Fibroblast of skin of right biceps (primary cell): ENCODE measurements around the gene APBB1IP.
"Not testable (repeated sequence)": the region's sequence is repeated elsewhere in the genome, so short reads cannot be mapped to it uniquely, and the experiment has no call there.

ENCODE experiments used
- DNase-seq: peaks from one replicate; pipeline ENCODE4 v3.0.0-alpha.2; 2013

Gene APBB1IP

DNA sequence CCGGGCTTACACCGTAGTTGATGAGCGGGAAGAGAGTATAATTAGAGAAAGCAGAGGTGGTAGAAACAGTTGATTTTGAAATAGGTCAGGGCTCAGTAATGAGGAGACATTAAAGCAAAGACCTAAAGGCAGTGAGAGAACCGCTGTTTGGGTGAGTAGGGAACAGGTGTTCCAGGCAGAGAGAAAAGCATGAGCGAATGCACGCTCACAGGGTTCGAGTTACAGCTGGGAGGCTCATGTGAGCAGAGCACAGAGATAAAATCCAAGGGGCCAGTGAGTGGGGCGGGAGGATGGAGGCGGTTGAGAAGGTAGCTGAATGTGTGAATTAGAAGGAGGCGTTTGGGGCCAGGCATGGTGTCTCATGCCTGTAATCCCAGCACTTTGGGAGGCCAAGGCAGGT is 39.9 kb downstream of the APBB1IP start:
- no peak for DNase-seq

DNA sequence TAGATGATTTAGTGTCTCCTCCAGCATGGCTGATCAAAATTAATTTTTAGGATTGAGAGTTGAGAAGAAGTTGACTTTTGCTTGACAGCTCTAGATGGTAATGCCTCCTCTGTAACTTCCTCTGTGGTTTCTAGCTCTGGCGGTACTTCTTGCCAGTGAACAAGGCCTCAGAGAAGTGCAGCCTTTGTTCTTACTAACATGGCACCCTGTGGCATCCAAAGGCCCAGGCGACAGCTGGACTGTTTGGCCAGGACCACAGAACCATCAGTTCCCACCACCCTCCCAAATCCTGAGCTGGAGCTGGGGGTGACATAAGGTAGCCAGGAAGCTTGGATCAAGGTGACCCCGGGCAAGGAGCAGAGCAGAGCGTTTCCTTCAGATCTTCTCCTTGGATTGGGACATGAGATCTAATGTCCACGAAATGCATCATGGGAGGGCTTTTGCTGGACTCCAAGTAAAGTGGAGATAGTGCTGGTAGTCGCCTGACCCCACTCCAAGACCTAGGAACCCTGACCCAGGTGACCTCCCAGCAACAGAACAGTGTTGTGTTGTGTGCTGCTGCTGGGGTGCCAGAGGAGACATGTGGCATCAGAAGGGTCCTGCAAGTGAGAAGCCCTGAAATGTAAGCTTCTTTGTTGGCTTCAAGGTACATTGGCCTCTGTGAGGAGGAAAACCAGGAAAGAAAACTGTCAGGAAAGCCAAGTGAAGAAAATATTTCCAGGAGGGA is 41.8 kb downstream of the APBB1IP start:
- no peak for DNase-seq

DNA sequence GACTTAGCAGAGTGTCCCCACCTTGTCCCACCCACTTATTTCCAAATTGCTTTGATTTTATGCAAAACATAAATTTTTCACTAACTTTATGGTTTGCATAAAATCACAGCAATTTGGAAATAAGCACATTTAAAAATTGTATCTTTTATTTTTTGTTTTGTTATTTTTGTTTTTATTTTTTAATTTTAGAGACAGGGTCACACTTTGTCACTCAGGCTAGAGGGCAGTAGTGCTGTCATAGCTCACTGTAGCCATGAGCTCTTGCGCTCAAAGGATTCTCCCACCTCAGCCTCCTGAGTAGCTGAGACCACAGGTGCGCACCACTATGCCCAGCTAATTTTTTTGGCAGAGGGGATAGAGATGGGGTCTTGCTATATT is 43.2 kb downstream of the APBB1IP start:
- DNase-seq: no peak

DNA sequence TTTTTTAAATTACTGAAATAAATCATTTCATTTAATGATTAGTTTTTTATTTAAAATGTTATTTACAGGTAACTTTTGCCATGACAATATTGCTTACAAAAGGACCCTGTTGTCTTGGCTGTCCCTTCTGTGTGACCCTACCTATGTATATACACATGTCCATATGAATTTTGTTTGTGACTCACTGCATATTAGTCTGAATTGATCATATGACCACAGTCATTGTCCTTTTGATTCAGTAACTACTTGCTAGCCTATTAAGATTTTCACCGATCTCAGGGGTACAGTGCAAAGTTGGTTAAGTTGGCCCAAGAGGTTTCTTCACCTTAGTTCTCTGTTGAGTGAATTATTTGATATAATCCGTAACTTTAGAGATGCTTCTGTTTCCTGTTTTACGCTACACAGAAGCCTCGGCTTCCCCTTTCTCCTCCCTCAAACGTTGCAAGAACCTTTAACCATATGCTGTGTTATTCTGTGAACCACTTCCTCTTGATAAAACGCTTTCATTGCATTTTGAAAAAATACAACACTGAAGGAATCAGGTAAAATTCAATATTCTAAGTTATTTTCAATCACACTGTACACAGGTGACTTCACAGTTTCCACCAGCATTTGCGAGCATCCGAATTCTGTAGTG is 43.9 kb downstream of the APBB1IP start:
- DNase-seq: no peak

DNA sequence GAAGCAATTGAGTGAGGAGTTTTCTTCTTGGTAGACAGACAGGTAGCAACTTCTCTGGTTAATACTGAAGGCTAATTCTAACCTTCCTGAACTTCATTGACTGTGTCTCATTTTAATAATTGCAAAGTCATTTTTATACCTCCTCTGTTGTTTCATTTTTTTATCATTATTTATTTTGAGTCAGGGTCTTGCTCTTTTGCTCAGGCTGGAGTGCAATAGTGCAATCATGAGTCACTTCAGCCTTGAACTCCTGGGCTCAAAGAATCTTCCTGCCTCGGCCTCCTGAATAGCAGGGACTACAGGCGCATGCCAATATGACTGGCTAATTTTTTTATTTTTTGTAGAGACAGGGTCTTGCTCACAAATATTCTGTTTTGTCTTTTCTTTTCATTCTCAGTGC is 45.4 kb downstream of the APBB1IP start:
- DNase-seq: no peak

DNA sequence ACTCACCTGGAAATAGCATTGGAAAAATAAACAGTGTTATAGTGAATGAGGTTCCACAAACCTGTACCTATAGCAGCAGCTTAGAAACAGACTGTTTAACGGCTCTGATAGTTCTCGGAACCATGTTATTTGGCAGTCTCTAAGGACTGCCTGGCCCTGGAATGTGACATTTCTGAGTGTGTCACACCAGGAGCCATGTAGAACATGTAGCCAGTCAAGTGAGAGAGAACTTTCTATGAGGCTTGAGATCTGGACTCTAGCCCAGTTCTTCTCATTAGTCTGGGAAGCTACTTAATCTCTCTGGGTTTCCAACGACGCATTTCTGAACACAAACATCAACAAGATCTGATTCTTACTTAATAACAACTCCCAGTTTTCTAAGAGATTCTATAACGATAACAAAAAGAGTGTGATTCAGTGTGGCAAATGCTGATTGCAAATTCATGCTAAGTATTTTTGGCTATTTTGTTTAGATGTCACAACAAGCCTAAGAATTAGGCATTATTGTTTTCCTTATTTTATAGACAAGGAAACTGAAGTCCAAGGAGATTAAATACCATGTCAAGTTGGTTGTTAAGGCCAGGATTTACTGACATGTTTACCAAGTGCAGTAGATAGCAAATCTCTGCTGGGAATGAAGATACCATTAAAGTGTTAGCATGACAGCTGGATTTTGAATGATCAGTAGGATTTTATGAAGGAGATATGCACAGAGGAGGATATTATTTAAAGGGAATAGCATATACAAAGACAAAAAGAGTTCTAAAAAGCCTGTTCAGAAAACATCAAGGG is 47.2 kb downstream of the APBB1IP start:
- peak; percentile 36 for DNase-seq

DNA sequence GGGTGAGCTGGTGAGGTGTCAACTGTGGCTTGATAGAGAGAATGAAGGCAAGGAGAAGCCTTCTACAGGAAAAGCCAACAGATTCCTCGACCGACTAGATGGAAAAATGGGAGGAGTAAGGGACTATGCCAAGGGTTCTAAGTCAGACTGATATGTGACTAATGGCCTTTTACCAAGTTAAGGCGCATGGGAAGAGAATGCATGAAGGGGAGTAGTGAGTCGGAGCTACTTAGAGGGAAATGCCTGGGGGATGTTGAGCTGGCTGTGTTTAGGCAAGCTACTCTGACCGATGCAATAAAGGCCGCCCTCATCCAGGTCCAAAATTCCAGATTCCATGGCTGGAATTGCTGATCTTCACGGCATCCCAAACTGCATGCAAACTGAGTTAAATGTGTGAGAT is 48.2 kb downstream of the APBB1IP start:
- DNase-seq: peak; percentile 93

DNA sequence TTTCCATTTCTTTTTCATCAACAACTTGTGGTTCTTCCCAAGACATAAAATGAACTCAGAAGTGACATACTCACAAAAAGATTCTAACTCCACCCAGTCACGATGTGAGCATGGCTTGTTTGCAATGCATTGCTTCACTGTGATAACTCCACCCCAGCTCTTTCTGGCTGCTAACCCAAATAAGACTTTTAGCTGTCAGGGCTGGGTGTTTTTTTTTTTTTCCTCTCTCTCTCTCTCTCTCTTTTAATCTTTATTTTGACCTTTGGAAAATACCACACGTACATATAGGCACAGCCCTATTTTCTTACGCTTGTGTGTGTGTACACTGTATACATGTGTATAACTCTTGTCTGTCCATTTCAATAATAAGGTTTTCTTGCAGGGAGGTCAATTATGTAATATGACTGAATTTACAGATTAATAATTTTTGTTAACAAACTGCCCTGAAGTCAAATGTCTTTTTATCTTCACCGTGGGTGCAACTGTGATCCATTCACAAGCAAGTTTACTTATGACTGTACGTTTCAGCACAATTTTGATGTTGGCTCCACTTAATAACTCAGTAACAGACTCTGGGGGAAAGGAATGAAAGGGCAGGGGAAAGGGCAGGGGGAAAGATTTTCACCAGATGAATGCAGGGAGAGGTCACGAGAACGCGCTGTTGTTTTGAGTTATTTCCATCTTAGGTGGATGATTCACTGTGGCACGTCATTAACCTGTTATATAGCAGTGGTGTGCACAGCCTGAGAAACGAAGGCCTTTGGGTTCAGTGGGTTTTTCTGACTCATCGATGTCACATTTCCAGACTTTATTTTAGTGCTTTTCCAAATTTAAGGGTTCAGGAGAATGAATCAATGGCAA is 49.1 kb downstream of the APBB1IP start:
- DNase-seq: peak; percentile 91

DNA sequence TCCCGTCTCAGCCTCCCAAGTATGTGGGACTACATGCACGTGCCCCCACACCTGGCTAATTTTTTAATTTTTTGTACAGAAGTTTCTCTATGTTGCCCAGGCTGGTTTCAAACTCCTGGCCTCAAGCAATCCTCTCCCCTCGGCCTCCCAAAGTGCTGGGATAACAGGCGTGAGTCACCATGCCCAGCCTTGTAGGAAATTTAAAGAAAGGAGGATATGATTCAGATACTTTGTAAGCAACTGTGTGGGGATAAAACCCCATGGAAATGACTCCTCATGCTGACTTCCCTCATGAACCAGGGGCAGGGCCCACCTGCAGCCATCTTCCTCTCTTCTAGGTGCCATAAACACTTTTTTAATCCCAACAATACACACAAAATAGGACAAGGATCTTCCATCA is 50.2 kb downstream of the APBB1IP start:
- DNase-seq: peak; percentile 57

DNA sequence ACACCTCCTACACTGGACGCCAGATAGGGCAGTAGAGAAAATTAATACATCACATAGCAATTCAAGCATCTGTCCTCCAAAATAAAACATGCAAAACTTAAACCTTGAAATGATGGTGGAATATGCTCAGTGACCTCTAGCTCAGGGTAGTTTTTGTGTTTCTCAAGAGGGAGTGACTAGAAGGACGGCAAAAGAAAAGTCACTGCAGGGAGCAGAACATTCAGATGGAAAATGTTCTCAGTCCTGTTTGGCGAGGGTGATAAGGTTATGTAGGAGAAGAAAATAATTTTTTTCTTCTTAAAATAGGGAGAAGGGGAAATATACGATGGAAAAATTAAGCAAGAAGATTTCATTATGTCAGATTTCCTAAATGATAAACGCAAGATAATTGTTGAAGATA is 50.9 kb downstream of the APBB1IP start:
- no peak for DNase-seq

DNA sequence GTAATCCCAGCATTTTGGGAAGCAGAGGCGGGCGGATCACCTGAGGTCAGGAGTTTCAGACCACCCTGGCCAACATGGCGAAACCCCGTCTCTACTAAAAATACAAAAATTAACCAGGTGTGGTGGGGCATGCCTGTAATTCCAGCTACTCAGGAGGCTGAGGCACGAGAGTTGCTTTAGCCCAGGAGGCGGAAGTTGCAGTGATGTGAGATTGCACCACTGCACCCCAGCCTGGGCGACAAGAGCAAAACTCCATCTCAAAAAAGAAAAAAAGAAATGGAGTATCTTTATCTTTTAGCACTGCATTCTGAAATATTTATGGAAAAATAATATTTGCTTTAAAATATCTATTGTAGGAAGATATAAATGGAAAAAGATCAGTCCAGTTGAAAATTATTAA is 52.2 kb downstream of the APBB1IP start:
- DNase-seq: not testable (repeated sequence)

DNA sequence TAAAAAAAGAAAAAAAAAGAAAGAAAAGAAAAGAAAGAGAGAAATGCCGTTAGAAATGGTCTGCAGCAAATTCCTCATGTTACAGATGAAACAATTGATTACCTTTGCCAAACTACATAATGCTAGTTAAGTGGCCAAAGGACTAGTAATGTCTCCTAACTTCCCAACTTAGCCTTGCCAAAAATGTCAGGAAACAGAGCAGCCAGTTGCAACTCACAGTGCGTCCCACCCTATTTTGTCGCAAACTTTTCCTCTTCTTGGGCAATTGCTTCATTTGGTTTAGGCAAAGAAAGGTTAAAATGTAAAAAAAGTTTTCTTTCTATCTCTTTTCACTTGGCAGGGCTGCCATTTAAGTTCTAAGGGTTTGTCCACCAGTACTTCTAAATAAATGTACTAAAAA is 53.1 kb downstream of the APBB1IP start:
- DNase-seq: no peak

DNA sequence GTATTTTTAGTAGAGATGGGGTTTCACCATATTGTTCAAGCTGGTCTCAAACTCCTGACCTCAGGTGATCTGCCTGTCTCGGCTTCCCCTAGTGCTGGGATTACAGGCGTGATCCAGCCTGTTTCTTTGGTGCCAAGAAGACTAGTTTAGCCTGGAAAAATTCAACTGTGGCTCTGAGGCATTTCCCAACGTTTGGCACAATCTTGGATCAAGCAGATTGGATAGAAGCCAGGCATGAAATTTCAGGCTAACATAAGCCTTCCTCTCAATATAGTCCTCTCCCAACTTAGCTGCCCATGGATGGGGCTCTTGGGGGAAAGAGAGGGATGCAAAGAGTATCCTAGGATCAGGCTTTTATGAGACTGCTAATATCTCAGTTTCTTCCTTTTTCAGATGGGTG is 53.8 kb downstream of the APBB1IP start:
- DNase-seq: no peak

DNA sequence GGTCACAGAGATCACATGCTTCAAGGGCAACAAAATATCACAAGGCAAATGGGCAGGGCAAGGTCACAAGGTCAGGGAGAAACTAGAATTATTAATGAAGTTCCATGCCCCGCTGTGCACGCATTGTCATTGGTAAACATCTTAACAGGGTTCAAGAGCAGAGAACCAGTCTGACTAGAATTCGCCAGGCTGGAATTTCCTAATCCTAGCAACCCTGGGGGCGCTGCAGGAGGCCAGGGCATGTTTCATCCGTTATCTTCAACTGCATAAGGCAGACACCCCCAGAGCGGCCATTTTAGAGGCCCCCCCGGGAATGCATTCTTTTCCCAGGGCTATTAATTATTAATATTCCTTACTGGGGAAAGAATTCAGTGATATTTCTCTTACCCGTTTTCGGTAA is 54.6 kb downstream of the APBB1IP start:
- DNase-seq: not testable (repeated sequence)

DNA sequence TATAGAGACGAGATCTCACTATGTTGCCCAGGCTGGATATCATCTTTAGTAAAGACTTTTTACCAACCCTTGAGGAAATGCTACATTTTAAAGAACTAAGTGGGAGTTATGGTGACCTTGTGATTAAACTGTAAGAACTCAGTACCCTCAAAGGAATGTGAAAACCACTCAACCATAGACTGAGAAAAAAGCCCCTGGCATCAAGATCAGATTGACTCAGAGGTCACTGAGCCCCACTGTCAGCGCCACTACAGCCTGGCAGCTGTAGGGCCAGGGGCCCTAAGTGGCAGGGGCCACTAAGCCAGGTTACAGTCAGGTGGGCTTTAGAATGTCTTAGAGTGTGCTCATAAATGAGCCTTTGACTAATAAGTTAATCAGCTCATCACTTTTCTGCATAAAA is 55.9 kb downstream of the APBB1IP start:
- DNase-seq: no peak

DNA sequence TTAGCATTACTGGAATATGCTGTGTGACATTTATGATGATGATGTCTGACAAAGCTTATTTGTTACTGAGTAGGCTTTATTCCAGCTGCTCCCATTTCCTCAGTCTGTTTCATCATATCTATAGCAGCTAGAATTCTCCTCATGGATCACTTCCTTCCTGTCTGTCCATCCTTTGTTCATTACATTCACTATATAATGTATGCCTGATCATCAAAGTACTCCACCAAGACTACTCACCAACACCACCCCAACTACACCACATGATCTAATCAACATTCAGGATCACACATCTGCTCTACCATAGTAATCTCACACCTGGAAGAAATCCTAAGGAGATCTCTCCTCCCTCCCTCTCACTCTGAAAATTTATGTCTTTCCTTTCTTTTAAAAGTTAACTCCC is 61.3 kb downstream of the APBB1IP start:
- DNase-seq: no peak

DNA sequence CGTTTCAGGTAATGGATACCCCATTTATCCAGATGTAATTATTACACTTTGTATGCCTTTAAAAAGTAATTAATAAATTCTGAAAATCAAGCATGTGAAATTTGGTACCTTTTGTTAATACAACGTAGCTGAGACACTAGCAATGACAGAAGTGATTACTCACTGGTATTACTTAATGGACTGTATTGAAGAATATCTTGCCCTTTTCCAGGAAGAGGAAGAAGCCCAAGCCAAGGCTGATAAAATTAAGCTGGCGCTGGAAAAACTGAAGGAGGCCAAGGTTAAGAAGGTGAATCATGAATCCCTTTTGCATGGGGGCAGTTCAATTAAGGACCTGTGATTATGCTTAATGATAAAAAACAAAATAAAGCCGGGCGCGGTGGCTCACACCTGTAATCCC is 64.8 kb downstream of the APBB1IP start:
- DNase-seq: no peak

DNA sequence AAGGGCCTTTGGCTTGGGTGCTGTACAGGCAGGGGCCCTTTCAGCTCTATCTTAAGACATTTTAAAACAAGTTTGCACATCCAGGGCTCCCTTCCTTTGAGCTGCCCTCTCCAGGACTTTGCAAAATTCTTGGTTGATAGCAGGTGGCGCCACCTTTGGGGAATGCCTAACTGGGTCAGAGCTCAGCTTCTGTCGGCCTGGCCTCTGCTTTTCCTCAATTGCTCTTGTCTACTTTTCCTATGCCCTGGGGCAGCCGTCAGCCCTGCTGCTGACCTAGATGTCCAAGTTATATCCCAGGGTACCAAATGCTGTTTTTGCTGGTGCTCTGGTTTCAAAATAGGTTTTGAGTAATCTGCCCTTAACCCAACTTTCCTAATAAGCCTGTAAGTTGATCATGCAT is 65.8 kb downstream of the APBB1IP start:
- no peak for DNase-seq

DNA sequence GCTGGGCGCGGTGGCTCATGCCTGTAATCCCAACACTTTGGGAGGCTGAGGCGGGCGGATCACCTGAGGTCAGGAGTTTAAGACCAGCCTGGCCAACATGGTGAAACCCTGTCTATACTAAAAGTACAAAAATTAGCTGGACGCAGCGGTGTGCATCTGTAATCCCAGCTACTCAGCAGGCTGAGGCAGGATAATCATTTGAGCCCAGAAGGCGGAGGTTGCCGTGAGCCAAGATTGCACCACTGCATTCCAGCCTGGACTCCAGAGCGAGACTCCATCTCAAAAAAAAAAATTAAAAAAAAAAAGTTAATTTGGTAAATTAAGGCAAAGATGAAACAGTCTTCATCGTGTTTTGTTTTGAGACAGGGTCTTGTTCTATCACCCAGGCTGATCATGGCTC is 66.3 kb downstream of the APBB1IP start:
- DNase-seq: not testable (repeated sequence)

DNA sequence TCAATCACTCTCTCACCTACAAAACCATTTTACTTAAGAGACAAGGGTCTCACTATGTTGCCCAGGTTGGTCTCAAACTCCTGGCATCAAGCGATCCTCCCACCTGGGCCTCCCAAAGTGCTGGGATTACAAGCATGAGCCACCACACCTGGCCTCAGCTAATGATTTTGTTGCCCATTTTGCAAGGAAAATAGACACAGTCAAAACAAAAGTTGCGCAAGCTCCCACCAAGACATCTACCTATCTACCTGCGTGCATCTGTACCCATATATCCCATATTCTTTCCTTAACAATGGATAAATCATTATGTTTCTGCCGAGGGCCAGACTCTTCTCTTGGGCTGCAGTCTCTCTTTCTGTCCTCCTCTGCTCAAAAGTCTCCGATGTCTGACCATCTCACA is 67.3 kb downstream of the APBB1IP start:
- no peak for DNase-seq

DNA sequence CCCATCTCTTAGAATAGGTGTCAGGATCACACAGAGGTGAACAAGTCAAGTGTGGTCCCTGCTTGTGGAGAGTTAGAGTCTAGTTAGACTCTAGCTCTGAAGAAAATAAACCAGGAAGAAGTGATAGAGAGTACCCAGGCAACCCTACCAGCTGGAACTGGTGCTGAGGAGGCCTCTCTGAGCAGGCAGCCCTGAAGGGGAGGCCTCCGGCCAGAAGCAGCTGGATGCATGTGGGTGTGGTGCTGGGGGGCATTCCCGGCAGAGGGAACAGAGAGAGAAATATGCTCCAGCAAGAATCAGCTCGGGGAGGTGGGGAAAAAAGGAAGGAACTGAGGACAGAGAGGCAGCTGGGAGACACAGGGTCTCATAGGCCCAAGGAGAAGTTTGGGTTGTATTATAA is 68.6 kb downstream of the APBB1IP start:
- DNase-seq: no peak

DNA sequence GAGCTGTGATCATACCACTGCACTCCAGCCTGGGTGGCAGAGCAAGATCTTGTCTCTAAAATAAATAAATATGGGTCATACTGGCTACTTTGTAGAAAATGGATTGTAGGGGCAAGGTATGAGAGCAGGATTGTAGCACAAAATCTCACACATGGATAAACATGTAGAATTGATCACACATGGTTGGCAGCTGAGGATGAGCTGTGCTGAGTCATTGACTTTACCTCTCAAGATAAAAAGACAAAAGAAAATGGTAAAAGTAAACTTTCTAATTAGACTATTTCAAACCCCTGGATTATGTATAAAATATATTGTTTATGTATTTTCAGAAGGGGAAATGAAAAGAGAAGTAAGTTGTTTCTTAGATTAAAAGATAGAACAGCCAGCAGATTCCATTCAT is 69.3 kb downstream of the APBB1IP start:
- DNase-seq: no peak

DNA sequence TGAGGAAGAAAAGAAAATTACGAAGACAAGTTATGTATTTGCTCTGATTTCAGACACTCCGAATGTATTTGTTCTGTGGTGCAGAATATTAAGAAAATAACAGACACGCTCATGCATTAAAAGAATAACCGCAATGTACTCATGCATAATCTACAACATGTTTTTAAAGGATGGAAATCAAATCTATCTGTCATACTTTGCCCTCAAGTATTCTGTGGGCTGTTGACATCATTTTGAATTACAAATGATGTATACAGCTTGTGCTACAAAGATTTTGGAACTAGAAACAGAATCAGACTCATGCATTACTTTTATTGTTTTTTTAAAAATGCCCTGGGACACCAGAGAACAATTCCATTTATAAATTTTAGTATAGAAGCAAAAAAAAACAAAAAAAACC is 69.9 kb downstream of the APBB1IP start:
- DNase-seq: peak; percentile 28
